IPS DF 4.7 (cell line): Measurements from ENCODE around the gene TTLL6.

Source experiments
- DNase-seq: peaks from one replicate; pipeline ENCODE4 v3.0.0-alpha.2; 2013; ENCODE audit warnings: low spot score; ENCODE audit errors: extremely low read depth

Gene TTLL6

DNA sequence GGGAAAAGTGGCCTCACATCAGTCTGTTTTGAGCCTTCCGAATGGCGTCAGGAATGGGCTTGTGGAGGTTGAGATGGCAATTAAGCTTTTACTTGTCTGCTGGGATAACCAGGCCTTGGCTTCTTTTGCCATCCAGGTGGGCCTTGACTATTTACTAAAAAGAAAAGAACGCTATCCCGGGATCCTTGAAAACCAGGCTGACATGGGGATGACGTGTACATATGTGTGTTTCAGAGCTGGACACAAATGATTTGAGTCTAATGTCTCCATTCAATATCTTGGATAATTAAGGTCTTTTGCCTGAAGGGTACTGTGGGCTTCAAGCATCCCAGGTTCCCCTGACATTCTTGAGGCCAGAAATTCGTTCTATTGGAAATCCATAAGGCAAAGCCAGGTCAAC is 55.9 kb downstream of the TTLL6 start:
- DNase-seq: no peak

DNA sequence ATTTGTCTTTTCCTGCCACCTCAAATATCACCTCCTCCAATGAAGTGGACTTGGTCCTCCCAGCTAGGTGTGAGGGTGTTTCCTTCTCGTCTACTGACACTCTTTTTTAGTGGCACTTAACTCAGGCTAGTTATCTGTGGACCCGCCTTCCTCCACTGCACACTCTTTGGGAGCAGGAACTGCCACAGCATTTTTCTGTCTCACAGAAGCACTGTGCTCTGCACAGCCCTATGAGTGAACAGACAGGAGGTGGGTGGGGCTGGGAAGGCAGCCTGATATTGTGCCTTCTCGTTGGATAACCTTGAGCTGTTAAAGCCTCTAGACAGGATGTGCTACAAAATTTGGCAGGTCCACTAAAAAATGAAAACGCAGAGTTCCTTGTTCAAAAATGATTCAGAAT is 56.6 kb downstream of the TTLL6 start:
- no peak for DNase-seq

DNA sequence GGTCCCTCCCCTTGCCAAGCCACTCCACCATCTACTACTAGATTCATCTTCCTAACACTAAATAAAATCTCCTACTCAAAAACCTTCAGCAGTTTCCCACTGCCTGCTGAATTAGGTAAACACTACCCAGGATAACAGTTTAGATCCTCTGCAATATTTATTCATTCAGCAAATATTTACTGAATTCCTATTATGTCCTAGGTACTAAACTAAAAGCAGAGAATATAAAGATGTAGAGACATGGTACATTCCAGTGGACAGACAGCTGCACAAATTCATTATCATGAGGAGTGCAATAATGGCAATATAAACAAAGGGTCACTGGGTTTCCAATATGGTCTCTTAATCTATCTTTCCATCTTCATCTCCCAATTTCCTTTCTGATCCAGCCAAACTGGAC is 57.7 kb downstream of the TTLL6 start:
- no peak for DNase-seq

DNA sequence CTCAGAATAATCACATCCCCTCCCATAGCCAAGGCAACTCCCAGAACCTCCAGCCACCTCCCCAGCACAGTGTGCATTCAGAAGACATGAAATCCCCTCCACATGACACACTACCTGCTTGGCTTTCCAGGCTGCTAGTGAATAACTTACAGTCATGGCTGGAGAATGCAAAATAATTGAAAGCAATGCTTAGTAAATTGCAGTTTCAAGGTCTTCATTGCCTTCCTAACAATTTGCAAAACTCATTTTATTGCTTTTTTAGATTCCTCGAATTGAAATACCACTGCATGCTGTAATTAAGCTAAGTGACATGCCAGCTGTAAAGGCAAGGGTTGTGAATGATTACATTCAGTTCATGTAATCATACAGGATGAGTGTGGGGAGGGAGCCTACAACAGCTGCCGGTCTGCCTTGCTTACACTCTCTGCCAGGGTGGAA is 59.5 kb downstream of the TTLL6 start:
- no peak for DNase-seq

DNA sequence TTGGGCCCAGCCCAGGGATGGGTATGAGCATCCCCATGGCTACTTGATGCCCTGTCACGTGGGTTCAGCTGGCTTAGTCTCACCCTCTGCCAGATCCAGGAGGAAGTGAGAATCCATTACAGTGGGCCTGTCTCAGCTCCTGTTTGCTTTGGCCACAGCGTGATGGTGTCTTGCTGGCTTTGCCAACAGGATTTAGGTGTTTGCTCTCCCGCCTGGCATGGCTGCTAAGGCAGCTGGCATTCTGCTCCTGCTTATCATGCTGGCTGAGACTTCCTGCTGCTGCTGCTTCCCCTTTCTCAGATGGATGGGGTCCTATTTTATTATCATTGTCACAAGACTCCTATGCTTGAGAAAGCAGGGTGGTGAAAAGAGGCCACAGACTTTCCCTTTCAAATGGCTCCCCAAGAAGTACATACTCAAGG is 60.2 kb downstream of the TTLL6 start:
- no peak for DNase-seq

DNA sequence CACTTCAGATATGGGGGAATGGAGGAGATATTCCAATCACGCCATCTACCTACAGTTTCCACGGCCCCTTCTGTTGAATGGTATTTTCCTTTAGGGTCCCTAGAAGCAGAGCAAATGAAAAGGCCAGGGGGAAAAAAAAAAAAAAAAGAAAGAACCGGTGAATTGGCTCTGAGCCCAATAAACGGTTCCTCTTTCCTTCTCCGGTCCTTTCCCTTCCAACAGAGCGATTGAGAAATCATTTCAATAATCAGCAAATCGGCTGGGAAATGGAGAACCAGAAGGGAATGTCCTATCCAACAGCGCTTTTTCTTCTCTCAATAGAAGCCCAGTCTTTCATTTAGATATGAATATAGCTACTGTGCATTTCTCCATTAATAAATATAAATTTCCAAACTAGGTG is 61.7 kb downstream of the TTLL6 start:
- no peak for DNase-seq

DNA sequence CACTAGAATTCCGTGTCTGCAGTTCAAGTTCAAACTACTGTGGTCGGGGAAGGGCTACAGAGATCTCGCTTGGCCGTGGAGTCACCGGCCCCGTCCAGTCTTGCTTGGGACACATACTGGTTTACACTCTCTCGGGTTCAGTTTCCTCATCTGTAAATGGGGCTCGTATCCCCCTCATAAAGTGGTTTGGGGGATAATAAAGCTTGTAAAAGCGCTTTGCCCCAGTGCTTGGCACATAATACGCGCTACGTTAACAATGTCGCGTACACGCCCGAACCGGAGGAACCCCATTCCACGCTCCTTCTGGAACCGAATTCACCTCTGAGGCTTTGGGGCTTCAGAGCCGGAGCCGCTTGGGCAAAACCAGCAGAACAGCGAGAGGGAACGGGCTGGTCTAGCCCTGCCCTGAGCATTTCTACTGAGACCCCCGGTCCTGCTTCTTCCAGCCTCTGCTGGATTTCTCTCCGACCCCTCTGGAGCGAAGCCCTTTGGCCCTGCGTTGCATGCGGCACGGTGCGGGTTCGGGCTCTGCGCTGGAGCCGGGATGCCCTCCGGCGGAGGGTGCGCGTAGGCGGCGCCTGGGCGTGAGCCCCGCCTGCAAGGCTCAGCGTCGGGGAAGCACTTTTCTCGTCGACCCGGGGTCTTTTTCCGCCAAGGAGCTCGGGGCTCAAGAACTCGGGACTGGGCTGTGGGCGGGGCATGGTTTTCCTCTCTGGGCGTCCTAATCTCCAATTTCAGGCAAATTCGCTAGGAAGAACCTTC is 62.3 kb downstream of the TTLL6 start:
- no peak for DNase-seq

DNA sequence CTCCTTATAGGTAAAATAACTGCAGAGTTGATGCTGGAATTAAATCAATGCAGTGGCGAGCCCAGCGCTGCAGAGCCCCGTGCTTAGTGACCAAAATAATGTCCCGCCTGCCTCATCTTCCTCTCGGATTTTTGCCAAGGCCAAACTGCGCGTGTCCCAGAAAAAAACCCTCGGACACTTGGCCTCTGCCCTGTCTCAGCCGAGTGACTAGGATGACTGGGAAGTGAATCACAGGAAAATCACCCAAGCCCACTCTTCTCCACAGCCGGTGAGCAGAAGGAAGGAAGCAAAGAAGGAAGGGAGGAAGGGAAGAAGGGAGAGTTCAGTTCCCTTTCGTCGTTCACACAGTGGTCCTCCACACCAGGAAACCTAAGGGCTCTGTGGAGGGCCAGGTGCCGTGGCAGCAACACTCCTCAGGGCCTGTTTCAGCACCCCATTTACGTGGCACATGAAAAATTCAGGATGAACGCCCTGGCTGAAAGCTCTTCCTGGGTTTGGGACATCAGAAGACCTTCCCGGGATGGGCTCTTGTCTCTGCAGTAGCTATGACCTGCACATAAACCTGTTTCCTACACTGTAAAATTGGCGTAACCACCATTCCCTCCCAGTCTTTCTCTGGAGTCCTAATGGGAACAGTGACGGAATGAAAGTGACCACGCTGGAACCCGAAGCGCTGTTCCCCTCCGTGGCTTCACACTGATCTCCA is 63.1 kb downstream of the TTLL6 start:
- DNase-seq: no peak

DNA sequence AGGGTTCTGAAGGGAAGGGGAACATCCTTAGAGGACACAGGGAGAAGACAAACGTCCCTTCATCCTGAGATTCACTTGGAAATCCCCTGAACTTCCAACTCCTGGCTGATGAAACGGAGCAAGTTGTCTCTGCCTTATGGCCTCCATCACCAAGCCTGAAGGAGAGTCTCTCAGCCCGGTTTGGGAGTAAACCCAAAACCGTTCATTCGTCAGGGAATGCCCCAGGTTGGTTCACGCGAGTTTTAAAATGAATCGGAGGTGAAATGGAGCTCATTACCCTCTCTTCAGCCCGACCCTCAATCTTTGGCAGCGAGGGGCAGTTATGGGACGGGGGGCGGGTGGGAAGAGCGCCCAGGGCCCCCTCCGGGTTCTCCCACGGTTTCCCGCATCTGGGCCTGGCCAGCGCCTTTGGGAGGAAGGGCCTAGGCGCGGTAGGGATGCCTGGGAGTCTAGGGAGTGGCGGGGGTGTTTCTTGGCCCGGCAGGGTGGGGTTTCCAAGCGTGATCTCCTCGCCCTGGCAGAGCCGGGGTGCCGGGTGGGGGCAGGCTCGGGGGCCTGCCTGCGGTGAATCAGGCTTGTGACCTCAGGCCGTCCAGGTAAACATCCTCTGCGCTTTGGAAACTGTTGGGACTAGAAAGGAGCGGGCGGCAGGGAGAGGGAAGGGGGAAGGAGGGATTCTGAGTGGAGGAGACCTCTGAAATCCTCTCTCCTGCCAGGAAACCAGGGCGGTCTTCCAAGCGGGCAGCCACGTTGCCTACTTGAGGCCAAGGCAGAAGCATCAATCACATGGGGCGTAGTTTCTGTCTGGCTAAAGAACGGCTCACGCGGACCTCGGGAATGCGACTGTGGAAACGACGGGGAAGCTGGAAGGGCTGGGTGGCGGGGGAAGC is 64.4 kb downstream of the TTLL6 start:
- no peak for DNase-seq

DNA sequence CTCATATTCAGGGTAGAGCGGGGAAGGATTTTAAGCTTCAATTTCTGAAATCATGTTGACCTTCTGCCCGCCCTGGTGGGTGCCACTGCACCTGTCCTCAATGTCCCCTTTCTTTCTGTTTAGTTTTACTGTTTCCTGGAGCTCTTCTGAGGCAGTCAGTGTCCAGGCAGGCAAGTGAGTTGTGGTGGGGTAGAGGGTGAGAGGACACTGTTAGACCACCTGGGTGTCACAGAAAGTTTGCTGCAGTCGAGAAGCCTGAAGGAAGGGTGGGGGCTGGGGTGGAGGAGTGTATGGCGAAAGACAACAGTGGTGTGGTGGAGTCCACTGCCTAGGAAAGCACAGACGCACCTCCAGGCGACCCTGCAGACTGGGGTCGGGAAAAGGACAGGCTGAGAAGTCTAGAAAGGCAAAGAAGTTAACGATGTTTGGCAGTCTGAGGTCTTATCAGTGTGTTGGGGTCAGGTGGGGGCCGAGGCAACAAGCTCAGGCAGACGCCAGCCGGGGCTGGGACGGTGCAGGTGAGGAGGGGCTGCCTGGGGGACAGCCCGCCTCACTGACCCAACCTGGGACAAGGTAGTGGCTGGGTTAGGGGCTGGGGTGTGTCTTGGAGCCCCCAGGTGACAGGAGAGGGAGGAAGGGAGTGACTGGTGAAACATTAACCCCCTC is 65.2 kb downstream of the TTLL6 start:
- DNase-seq: no peak

DNA sequence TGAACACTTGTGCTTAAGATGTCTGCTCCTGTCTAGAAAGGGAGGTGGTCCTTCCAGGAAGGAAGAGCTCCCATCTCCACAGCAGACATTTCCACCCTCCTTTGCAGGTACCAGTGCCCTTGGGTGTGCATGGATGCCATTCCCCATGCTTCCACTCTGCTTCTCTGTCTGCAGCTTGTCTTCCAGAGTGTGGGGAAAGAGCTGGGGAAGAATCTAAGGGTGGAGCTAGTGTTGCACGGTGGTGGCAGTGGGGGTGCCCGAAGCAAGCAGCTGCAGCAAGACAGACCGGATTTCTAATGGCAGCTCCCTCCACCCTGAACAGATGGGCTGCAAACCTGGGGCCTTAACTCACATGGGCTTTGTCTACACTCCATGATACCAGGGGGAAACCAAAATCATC is 65.9 kb downstream of the TTLL6 start:
- no peak for DNase-seq

DNA sequence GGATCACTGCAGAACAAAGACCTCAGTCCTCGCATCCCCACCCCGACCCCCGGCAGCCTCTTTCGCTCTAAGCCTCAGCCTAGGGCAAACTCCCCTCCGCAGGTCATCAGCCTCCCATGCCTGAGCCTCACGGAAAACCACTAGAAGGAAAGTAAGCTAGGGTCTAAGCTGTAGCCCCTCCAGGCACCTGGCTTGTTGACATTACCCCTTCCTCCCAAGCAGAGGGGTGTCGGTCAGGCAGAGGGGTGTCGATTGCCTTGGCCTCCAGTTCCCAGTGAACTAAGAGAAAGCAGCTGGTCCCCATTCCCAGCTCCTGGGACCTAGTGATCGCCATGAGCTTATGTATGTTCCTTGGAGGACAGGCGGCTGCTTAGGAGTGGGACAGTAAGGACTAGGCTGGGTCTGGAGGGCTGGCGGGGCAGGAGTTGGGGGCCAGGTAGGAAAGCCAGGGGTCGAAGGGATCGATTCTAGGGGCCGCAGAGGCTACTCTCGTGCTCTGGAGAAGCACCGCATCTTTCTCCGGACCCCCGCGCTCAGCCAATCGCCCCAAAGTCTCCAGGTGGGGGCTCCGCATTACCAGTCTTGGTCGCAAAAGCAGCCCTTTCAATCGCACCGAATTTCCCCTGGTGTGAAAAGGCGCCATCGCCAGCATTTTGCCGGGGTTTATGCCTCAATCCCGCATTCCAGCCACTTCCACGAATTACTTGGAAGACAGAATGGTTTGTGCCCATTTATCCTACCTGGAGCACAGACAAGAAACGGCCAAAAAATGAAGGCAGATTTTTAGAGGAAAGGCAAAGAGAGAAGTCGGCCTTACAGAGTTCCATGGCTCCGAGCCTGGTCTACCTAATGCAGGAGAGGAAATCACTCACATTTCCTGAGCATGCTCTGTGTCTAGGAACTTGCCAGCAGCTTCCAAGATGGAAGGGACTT is 67.1 kb downstream of the TTLL6 start:
- no peak for DNase-seq

DNA sequence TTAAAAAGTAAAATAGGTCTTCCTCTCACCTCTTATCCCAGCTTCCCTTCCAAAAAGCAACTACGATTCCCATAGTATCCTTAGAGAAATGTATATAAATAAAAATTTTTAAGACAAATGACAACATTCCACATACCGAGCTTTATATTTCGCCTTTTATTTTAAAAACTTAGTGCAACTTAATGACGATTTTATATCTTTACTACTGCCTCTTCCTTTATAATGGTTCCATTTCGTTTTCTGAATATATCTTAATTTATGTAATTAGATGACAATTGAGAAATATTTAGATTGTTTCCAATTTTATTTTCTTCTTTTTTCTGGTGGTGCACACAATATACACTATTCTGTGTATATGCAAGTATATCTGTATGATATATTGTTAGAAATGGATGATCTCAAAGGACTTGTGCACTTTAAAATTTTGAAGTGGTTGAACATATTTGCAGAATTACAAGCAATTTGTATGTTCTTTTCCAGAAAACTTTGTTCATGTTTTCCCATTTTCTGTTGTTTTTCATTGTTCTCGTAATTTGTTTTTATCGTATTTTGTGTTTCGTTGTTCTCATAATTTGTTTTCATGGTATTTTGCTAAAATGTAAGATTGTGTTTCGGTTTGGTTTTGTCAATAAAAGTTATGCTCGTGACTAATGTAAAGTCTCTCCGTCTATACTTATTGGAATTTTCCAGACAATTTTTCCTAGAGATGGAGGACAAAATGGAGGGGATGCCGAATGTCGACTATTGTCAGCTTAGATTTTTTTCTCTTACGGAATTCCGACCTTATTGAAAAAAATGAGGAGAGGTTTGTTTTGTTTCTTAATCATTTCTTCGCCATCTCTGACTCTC is 68.1 kb downstream of the TTLL6 start:
- no peak for DNase-seq

DNA sequence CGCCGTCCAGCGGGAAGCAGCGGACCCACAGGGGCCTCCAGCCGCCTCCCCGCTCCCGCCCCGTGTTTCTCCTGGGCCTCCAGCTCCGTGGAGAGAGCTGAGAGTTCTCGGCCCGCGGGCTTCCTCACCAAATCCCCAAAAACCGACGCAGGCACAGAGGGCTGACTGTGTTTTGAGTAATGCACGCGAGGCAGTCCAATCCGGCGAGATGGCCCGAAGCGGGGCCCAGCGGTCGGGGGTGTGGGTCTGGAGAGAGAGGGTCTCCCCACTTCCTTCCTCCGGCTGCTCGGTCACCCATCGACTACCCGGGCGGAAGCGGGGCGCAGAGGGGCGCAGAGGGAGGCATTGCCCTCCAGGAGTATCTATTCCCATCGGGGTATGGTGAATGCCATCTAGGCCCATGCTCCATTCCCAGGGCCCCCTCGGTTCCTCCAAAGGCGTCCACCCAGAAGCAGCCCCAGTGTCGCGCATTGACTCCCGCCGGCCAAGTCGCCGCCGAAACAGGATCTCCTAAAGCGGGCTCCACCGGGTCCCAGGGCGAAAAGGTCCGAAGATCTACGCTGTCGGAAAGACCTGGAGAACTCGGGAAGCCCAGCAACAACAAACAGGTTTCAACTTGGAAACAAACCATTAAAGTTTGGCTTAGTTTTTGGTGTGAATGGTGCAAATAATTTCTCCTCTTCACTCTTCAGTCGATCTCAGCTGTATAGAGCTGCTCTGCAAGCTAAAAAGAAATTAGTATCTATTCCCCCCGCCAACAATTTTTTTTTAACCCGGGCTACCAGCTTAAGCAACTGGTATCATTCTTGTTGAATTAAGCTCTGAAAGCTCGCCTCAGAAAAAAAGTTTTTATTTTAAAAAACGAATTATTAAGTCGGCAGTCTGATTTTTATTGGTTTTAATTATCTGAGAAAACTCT is 69.3 kb downstream of the TTLL6 start:
- DNase-seq: no peak

DNA sequence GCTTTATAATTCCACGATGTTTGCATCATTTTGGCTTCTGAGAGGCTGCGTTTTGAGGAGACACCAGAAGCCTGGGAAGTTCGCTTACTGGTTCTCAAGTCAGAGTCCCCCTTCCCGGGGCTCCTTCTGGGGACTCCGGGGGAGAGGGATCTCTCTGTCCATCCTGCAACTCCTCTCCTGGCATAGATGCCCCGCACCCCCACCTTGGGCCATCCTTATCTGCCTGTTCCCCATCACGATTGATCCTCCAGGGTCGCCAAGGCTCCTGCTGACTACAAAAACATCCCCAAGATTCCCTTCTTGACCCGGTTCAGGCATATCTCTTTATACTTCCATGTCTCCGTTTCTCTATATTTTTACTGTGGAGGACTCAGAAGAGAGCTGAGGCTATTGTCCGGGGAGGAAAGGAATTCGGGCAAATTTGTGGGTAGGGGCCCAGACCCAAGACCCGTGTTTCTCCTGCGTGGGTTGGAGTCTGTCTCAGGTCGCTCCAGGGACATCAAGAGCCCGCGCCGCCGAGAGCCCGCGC is 70.0 kb downstream of the TTLL6 start:
- no peak for DNase-seq

DNA sequence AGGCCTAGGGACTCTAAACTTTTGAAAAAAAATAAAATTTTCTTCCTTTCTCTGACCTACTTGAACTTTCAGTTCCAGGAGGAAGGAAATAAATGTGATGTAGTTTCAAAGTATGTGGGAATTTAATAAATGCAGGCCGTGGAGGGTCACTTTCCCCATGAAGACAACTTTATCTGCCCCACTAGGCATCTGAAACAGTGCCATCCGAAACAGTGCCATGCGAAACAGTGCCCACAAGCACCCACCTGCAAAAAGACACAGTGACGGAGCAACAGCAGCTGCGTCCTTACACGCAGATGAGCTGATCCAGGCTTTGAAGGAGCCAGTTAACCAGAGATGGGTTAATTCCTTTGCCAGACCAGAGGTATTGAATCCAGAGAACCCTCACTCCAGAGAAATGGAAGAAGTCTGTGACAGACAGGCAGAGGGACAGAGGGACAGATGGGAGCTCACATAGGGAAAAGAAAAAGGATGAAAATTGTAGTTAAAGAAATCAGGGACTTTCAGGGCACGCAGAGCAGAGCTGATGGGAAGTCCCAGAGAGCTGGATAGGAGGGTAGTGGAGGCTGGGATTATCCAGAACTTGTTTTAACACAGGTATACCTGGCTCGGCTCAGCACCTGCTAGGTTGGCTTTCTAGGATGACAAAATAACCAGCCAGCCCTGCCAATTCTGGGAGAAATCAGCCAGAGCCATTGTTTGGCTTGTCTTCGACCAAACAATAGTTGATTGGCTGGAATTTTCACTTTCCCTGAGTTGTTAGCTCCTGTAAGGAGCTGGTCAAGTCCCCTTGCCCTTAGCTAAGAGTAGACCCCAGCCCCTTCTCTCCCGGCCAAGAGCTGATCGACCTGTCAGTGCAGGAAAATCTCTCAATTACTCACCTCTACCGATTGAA is 71.4 kb downstream of the TTLL6 start:
- DNase-seq: no peak

DNA sequence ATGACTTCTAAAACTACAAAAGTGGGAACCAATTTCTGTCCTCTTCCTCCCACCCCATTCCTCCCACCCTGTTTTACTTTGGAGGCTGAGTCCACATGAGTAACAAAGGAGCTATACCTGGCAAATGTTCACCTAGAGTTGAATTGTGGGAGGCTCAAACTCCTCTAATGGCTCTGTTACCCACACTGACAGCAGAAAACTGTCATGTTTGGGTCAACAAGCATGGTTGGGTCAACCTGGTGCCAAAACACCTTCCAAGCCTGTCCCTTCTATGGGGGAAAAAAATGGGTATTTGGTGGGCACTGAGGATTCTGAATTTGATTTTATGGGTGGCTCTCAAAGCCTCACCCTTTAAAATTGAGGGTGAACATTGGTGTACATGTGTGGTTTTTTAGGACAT is 76.5 kb downstream of the TTLL6 start:
- no peak for DNase-seq
